Measurements from ENCODE around the gene RPL21.
"Not testable (repeated sequence)": the region's sequence is repeated elsewhere in the genome, so short reads cannot be mapped to it uniquely, and the experiment has no call there.

Gene RPL21

GRCh38 chr13:27281420-27281819 is 30.1 kb downstream of the RPL21 start:
- no peak for TF ChIP-seq CTCF (IDR thresholded peaks at IDR 0.05; ENCODE audit: extremely low read depth, insufficient read depth, missing control alignments)
- in situ Hi-C loops (cut with MboI; ENCODE audit: low pct_unique_long_range_greater_than_20kb, low sequenced_read_pairs, unreplicated experiment), result loop anchor here (10.0 kb wide), 1 partner anchor 307 kb away; no protein-coding TSS in a partner anchor
- DNase-seq (ENCODE audit: low spot score), result no peak

- no peak for DNase-seq (ENCODE audit: low spot score)
- TF ChIP-seq CTCF (IDR thresholded peaks at IDR 0.05; ENCODE audit: extremely low read depth, insufficient read depth, missing control alignments), result peak; percentile 52
- in situ Hi-C loops (cut with MboI; ENCODE audit: low pct_unique_long_range_greater_than_20kb, low sequenced_read_pairs, unreplicated experiment), result loop anchor here (10.0 kb wide), 1 partner anchor 309 kb away; no protein-coding TSS in a partner anchor
Observed at GRCh38 chr13:27283906-27284493, 32.6 kb downstream of the RPL21 start.

GRCh38 chr13:27288392-27288791 is 37.0 kb downstream of the RPL21 start:
- no peak for DNase-seq (ENCODE audit: low spot score)
- TF ChIP-seq CTCF (IDR thresholded peaks at IDR 0.05; ENCODE audit: extremely low read depth, insufficient read depth, missing control alignments), result no peak
- in situ Hi-C loops (cut with MboI; ENCODE audit: low pct_unique_long_range_greater_than_20kb, low sequenced_read_pairs, unreplicated experiment), result loop anchor here (10.0 kb wide), 1 partner anchor 314 kb away; no protein-coding TSS in a partner anchor

GRCh38 chr13:27289011-27289665 is 37.8 kb downstream of the RPL21 start:
- in situ Hi-C loops (cut with MboI; ENCODE audit: low pct_unique_long_range_greater_than_20kb, low sequenced_read_pairs, unreplicated experiment), result loop anchor here (10.0 kb wide), 1 partner anchor 314 kb away; no protein-coding TSS in a partner anchor
- DNase-seq (ENCODE audit: low spot score), result no peak
- TF ChIP-seq CTCF (IDR thresholded peaks at IDR 0.05; ENCODE audit: extremely low read depth, insufficient read depth, missing control alignments), result no peak

- TF ChIP-seq CTCF (IDR thresholded peaks at IDR 0.05; ENCODE audit: extremely low read depth, insufficient read depth, missing control alignments), result no peak
- in situ Hi-C loops (cut with MboI; ENCODE audit: low pct_unique_long_range_greater_than_20kb, low sequenced_read_pairs, unreplicated experiment), result no loop called here
- DNase-seq (ENCODE audit: low spot score), result no peak
Observed at GRCh38 chr13:27290715-27291114, 39.4 kb downstream of the RPL21 start.

GRCh38 chr13:27291967-27292366 is 40.6 kb downstream of the RPL21 start:
- in situ Hi-C loops (cut with MboI; ENCODE audit: low pct_unique_long_range_greater_than_20kb, low sequenced_read_pairs, unreplicated experiment); DNase-seq (ENCODE audit: low spot score): not testable (repeated sequence)

- in situ Hi-C loops (cut with MboI; ENCODE audit: low pct_unique_long_range_greater_than_20kb, low sequenced_read_pairs, unreplicated experiment), result no loop called here
- no peak for DNase-seq (ENCODE audit: low spot score)
- no peak for TF ChIP-seq CTCF (IDR thresholded peaks at IDR 0.05; ENCODE audit: extremely low read depth, insufficient read depth, missing control alignments)
Observed at GRCh38 chr13:27293076-27293691, 41.8 kb downstream of the RPL21 start.
